Effector CD4-positive, alpha-beta T cell (primary cell): Measurements from ENCODE around the gene ASCC1.
A peak's percentile ranks its signal among the peaks of the same experiment; 100 is the strongest.

Experiments
- DNase-seq: peaks from one replicate; pipeline ENCODE4 v3.0.0-alpha.2; 2020

The ASCC1 gene

GRCh38 chr10:72081210-72081609 is 134.9 kb downstream of the ASCC1 start:
- no peak for DNase-seq

- DNase-seq = no peak
These were observed 135.8 kb downstream of the ASCC1 start for GRCh38 chr10:72080042-72080975.

- peak; percentile 73 for DNase-seq
These were observed 136.7 kb downstream of the ASCC1 start for GRCh38 chr10:72079356-72079755.

- no peak for DNase-seq
These were observed 138.6 kb downstream of the ASCC1 start for GRCh38 chr10:72077275-72077990.

- DNase-seq = no peak
These were observed 139.3 kb downstream of the ASCC1 start for GRCh38 chr10:72076756-72077155.

GRCh38 chr10:72075376-72076115 is 140.5 kb downstream of the ASCC1 start:
- no peak for DNase-seq

- DNase-seq = no peak
These were observed 141.3 kb downstream of the ASCC1 start for GRCh38 chr10:72074574-72075375.

GRCh38 chr10:72073708-72074573 is 142.1 kb downstream of the ASCC1 start:
- no peak for DNase-seq

GRCh38 chr10:72072639-72073038 is 143.4 kb downstream of the ASCC1 start:
- DNase-seq = no peak

GRCh38 chr10:72072046-72072445 is 144.0 kb downstream of the ASCC1 start:
- DNase-seq = no peak

- no peak for DNase-seq
These were observed 146.1 kb downstream of the ASCC1 start for GRCh38 chr10:72069751-72070526.

- no peak for DNase-seq
These were observed 147.1 kb downstream of the ASCC1 start for GRCh38 chr10:72068901-72069446.

GRCh38 chr10:72068126-72068765 is 147.8 kb downstream of the ASCC1 start:
- DNase-seq = no peak

- DNase-seq = no peak
These were observed 148.5 kb downstream of the ASCC1 start for GRCh38 chr10:72067463-72068125.

- no peak for DNase-seq
These were observed 149.5 kb downstream of the ASCC1 start for GRCh38 chr10:72066318-72067284.

GRCh38 chr10:72065439-72066025 is 150.5 kb downstream of the ASCC1 start:
- no peak for DNase-seq

GRCh38 chr10:72063703-72064391 is 152.2 kb downstream of the ASCC1 start:
- no peak for DNase-seq
